WERI-Rb-1 (cell line): ENCODE data around the gene VSTM2L.

Experiments
- DNase-seq: peaks from one replicate; pipeline ENCODE4 v3.0.0-alpha.2; 2020
- H3K27ac ChIP-seq: fragments of 250-450 bp; sonication (Bioruptor Pico); 2 replicates; pipeline ENCODE4 v1.5.1; 2020; ENCODE audit warnings: mild to moderate bottlenecking, moderate library complexity
- H3K27me3 ChIP-seq: fragments of 250-450 bp; sonication (Bioruptor Pico); 2 replicates; pipeline ENCODE4 v1.5.1; 2021; ENCODE audit warnings: mild to moderate bottlenecking, low read depth, moderate library complexity; ENCODE audit not compliant: insufficient read depth, severe bottlenecking
- H3K36me3 ChIP-seq: fragments of 250-450 bp; sonication (Bioruptor Pico); 2 replicates; pipeline ENCODE4 v1.5.1; 2020; ENCODE audit warnings: mild to moderate bottlenecking, moderate library complexity
- H3K4me3 ChIP-seq: 2 replicates; pipeline ENCODE4 v1.5.1; 2011; ENCODE audit warnings: low read depth, mild to moderate bottlenecking, control low read depth, low read length
- H3K9me3 ChIP-seq: fragments of 250-450 bp; sonication (Bioruptor Pico); 2 replicates; pipeline ENCODE4 v1.5.1; 2021; ENCODE audit warnings: mild to moderate bottlenecking, moderate library complexity; ENCODE audit not compliant: severe bottlenecking
- TF ChIP-seq, protein P1 (sequence below): IDR thresholded peaks from 2 replicates; pipeline ENCODE4 v1.5.1; 2011; ENCODE audit warnings: low read depth, mild to moderate bottlenecking, control low read depth, inconsistent platforms, low read length

The VSTM2L gene

DNA sequence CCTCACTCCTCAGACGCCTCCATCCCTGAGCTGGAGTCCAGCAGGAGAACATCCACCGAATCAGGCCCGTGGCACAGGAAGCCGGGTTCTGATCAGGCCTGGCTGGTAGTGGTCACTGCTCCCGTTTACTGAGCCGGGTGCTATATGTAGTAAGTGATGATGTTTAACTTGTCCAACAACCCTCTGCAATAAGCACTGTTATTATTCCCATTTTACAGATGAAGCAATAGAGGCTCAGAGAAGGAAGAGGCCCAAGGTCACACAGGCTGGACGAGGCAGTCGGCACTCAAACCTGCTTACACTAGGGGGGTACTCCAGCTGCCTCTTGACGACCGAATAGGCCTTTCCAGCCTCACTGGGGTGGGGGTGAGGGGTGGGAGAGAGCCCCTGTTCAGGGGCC, 14.3 kb upstream of the VSTM2L start:
- H3K36me3 ChIP-seq = no peaks in the 10 kb centered on the region
- no peak for DNase-seq
- TF ChIP-seq, protein P1, sequence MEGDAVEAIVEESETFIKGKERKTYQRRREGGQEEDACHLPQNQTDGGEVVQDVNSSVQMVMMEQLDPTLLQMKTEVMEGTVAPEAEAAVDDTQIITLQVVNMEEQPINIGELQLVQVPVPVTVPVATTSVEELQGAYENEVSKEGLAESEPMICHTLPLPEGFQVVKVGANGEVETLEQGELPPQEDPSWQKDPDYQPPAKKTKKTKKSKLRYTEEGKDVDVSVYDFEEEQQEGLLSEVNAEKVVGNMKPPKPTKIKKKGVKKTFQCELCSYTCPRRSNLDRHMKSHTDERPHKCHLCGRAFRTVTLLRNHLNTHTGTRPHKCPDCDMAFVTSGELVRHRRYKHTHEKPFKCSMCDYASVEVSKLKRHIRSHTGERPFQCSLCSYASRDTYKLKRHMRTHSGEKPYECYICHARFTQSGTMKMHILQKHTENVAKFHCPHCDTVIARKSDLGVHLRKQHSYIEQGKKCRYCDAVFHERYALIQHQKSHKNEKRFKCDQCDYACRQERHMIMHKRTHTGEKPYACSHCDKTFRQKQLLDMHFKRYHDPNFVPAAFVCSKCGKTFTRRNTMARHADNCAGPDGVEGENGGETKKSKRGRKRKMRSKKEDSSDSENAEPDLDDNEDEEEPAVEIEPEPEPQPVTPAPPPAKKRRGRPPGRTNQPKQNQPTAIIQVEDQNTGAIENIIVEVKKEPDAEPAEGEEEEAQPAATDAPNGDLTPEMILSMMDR = no peak
- H3K4me3 ChIP-seq = no peak overlapping the region
- H3K9me3 ChIP-seq = no peaks in the 10 kb centered on the region
- no peak overlapping the region for H3K27ac ChIP-seq
- no peaks in the 10 kb centered on the region for H3K27me3 ChIP-seq

- TF ChIP-seq, protein P1 = no peak
- H3K9me3 ChIP-seq = no peaks in the 10 kb centered on the region
- H3K27ac ChIP-seq = no peak overlapping the region
- H3K36me3 ChIP-seq = no peaks in the 10 kb centered on the region
- H3K27me3 ChIP-seq = no peaks in the 10 kb centered on the region
- no peak overlapping the region for H3K4me3 ChIP-seq
- no peak for DNase-seq
Measured at GRCh38 chr20:37890108-37890507, 12.8 kb upstream of the VSTM2L start.

GRCh38 chr20:37890643-37891042, 12.3 kb upstream of the VSTM2L start:
- DNase-seq = no peak
- Histone ChIP-seq H3K27ac (no peak overlapping the region), H3K27me3 (no peaks in the 10 kb centered on the region), H3K4me3 (no peak overlapping the region), H3K36me3 (no peaks in the 10 kb centered on the region), H3K9me3 (no peaks in the 10 kb centered on the region)
- TF ChIP-seq, protein P1 = no peak

DNA sequence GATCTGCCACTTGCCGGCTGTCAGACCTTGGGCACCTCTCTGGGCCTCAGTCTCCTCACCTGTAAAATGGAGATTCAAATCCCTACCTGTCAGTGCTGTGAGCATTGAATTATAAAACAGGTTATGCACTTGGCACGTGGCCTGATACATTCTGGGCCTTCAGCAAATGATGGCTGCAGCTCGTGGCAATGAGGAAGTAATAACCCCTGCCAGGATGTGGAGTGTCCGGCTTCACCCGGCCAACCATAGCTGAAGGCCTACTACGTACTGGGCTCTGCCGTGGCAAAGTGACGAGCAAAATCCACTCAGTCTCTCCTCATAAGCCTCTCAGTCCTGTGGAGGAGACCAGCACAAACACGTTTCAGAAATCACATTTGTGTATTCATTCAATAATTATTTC, 10.9 kb upstream of the VSTM2L start:
- no peaks in the 10 kb centered on the region for H3K27me3 ChIP-seq
- DNase-seq = no peak
- TF ChIP-seq, protein P1 = no peak
- no peaks in the 10 kb centered on the region for H3K9me3 ChIP-seq
- H3K36me3 ChIP-seq = no peaks in the 10 kb centered on the region
- H3K4me3 ChIP-seq = no peak overlapping the region
- no peak overlapping the region for H3K27ac ChIP-seq

- Histone ChIP-seq H3K9me3 (no peaks in the 10 kb centered on the region), H3K27ac (peak overlapping the region; percentile 20; the same call in 1 of the 2 replicates), H3K4me3 (no peak overlapping the region), H3K27me3 (no peaks in the 10 kb centered on the region), H3K36me3 (no peaks in the 10 kb centered on the region)
- TF ChIP-seq, protein P1 = no peak
- DNase-seq = no peak
Measured at GRCh38 chr20:37893566-37894241, 9.2 kb upstream of the VSTM2L start.

DNA sequence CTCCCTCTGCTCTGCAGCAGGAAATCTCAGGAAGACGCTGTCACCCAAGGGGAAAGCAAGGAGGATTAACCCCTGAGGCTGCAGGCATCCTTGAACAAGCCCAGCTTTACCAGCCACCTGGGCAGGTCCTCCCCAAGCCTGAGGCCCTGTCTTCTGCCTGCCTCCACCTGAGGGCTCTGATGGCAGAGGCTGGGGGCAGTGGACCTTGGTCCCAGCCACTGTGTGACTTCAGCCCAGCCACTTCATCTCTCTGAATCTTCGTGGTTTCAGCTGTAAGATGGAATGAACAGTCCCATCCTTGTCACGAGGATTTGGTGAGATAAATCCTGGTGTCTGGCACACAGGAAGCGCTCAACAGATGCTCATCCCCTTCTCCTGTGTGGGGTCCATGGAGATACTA, 8.5 kb upstream of the VSTM2L start:
- no peaks in the 10 kb centered on the region for H3K36me3 ChIP-seq
- peak; percentile 57 for DNase-seq
- no peaks in the 10 kb centered on the region for H3K27me3 ChIP-seq
- no peak overlapping the region for H3K4me3 ChIP-seq
- TF ChIP-seq, protein P1 = no peak
- no peaks in the 10 kb centered on the region for H3K9me3 ChIP-seq
- peak overlapping the region; percentile 61 for H3K27ac ChIP-seq
